Heart left ventricle (tissue), 13 donors: Measurements from ENCODE around the gene HHATL.

Source experiments
- POLR2A ChIP-seq, 2 donors: fragments of 450-650 bp; IDR thresholded peaks; one replicate each; pipeline ENCODE4 v1.6.1; 2017; ENCODE audit warnings: antibody characterized with exemption in 2 of 2, mild to moderate bottlenecking in 2 of 2, moderate library complexity in 2 of 2
- TF ChIP-seq, protein P1 (sequence below), 12 donors: fragments of 200-600 bp; sonication (generic) in 4 of 12; IDR thresholded peaks; one replicate each; pipeline versions ENCODE4 v1.5.0 to v1.8.0; 2018 to 2022; ENCODE audit warnings: antibody characterized with exemption in 12 of 12, mild to moderate bottlenecking in 5 of 12
- donor health status: ischemic (EF 13 %, LVEDD 7.1; RV severe dilation, severe dysfunction).
- donor health status: DM: no; HTN: yes; CAD: no.
- donor health status: DM: no; HTN: no; CAD: no.
- donor health status: ischemic (EF 25% LVEDD 6.9; RV normal size, moderate dysfunction).
- donor health status: ischemic (EF 25% LVEDD 5.7; RV mildly dilated, moderate dysfunction).
- donor health status: ischemic (EF 35%, LVEDD 5.7; RV mildly dilated, moderate dysfunction).
- donor health status: nonischemic (EF 11% LVEDD 7.7; RV severe dilation, severe dysfunction).
- donor health status: DM: yes; HTN: yes; CAD: no.
- donor health status: PGD.
- donor health status: ischemic (EF 29% LVEDD 5.4; RV normal size, mild dysfunction).
- donor health status: nonischemic (EF 23%, LVEDD 6.1; RV moderate dilation, normal function).

DNA sequence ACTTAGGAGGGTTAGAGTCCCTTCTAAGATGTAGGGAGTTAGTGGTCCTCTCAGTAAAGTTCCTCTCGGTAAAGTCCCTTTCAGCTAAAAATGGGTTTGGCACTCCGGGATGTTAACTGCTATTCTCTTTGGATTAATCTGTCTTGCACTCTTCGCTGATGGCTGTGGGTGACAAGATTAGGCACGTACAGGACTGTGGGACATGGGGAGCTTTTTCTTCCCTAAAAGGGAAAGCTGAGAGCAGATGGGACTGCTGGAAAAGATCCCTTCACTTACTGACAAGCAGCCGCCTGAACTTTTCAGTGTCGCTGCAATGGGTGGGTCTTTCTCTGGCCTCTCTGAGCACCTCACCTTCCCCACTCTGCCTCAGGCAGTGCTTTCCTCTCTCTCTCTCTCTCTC, 16.4 kb upstream of the HHATL start:
- TF ChIP-seq, protein P1, sequence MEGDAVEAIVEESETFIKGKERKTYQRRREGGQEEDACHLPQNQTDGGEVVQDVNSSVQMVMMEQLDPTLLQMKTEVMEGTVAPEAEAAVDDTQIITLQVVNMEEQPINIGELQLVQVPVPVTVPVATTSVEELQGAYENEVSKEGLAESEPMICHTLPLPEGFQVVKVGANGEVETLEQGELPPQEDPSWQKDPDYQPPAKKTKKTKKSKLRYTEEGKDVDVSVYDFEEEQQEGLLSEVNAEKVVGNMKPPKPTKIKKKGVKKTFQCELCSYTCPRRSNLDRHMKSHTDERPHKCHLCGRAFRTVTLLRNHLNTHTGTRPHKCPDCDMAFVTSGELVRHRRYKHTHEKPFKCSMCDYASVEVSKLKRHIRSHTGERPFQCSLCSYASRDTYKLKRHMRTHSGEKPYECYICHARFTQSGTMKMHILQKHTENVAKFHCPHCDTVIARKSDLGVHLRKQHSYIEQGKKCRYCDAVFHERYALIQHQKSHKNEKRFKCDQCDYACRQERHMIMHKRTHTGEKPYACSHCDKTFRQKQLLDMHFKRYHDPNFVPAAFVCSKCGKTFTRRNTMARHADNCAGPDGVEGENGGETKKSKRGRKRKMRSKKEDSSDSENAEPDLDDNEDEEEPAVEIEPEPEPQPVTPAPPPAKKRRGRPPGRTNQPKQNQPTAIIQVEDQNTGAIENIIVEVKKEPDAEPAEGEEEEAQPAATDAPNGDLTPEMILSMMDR (IDR thresholded peaks at IDR 0.05): no peak
- TF ChIP-seq POLR2A (IDR thresholded peaks at IDR 0.05): no peak
